KMS-11 (cell line): Measurements from ENCODE around the gene D2HGDH.

Experiments used
- H2AFZ ChIP-seq: fragments of 200-600 bp; sonication (generic); 2 replicates; pipeline ENCODE4 v1.6.1; 2016; ENCODE audit warnings: antibody characterized with exemption, mixed run types, low read depth
- H3K27ac ChIP-seq: fragments of 200-600 bp; sonication (generic); 2 replicates; pipeline ENCODE4 v1.6.1; 2016; ENCODE audit warnings: mild to moderate bottlenecking, mixed run types
- H3K27me3 ChIP-seq: fragments of 200-600 bp; sonication (generic); 2 replicates; pipeline ENCODE4 v1.6.1; 2017; ENCODE audit warnings: mild to moderate bottlenecking, low read depth, mixed run types, moderate library complexity; ENCODE audit not compliant: insufficient read depth
- H3K36me3 ChIP-seq: fragments of 200-600 bp; sonication (generic); 2 replicates; pipeline ENCODE4 v1.6.1; 2017; ENCODE audit warnings: mild to moderate bottlenecking, mixed run types; ENCODE audit not compliant: insufficient read depth
- H3K4me1 ChIP-seq: fragments of 200-600 bp; sonication (generic); 2 replicates; pipeline ENCODE4 v1.6.1; 2016; ENCODE audit warnings: mild to moderate bottlenecking, low read depth, mixed run types; ENCODE audit not compliant: poor library complexity, severe bottlenecking
- H3K4me2 ChIP-seq: fragments of 200-600 bp; sonication (generic); 2 replicates; pipeline ENCODE4 v1.7.0; 2016; ENCODE audit warnings: mild to moderate bottlenecking, mixed run types
- H3K4me3 ChIP-seq: fragments of 200-600 bp; sonication (generic); IDR thresholded peaks from 2 replicates; pipeline ENCODE4 v1.6.1; 2017; ENCODE audit warnings: low read depth, low read length, mixed read lengths; ENCODE audit not compliant: insufficient read depth
- H3K79me2 ChIP-seq: fragments of 200-600 bp; sonication (generic); 2 replicates; pipeline ENCODE4 v1.6.1; 2016; ENCODE audit warnings: low read depth, mixed run types; ENCODE audit not compliant: insufficient read depth
- H3K9ac ChIP-seq: fragments of 200-600 bp; sonication (generic); 2 replicates; pipeline ENCODE4 v1.6.1; 2016; ENCODE audit warnings: mild to moderate bottlenecking, mixed run types
- H4K20me1 ChIP-seq: fragments of 200-600 bp; sonication (generic); 2 replicates; pipeline ENCODE4 v1.6.1; 2016; ENCODE audit warnings: mild to moderate bottlenecking, mixed run types; ENCODE audit not compliant: insufficient read depth
- CTCF ChIP-seq: fragments of 200-600 bp; sonication (generic); conservative IDR thresholded peaks from 2 replicates; pipeline ENCODE4 v1.6.1; 2017; ENCODE audit warnings: low read depth, mild to moderate bottlenecking, antibody characterized with exemption, low read length, moderate library complexity, mixed read lengths

Gene D2HGDH

GRCh38 chr2:241811201-241811951, 76.9 kb downstream of the D2HGDH start:
- Histone ChIP-seq H3K27ac (no peak overlapping the region), H3K4me1 (no peaks in the 10 kb centered on the region), H3K27me3 (peaks cover 47% of the 10 kb centered on the region), H3K4me3 (no peak overlapping the region), H4K20me1 (no peaks in the 10 kb centered on the region), H3K9ac (no peak overlapping the region), H2AFZ (no peak overlapping the region), H3K79me2 (no peaks in the 10 kb centered on the region), H3K36me3 (no peaks in the 10 kb centered on the region), H3K4me2 (no peak overlapping the region)
- no peak for TF ChIP-seq CTCF

GRCh38 chr2:241811952-241812729, 77.7 kb downstream of the D2HGDH start:
- Histone ChIP-seq H2AFZ (no peak overlapping the region), H3K79me2 (no peaks in the 10 kb centered on the region), H4K20me1 (no peaks in the 10 kb centered on the region), H3K4me2 (no peak overlapping the region), H3K9ac (no peak overlapping the region), H3K4me3 (no peak overlapping the region), H3K27ac (no peak overlapping the region), H3K27me3 (peaks cover 47% of the 10 kb centered on the region), H3K4me1 (no peaks in the 10 kb centered on the region), H3K36me3 (no peaks in the 10 kb centered on the region)
- TF ChIP-seq CTCF: no peak

GRCh38 chr2:241812730-241813643, 78.6 kb downstream of the D2HGDH start:
- Histone ChIP-seq H3K9ac (no peak overlapping the region), H3K4me3 (no peak overlapping the region)

More at GRCh38 chr2:241812730-241813643, 78.6 kb downstream of the D2HGDH start:
- no peaks in the 10 kb centered on the region for H4K20me1 ChIP-seq
- H3K4me1 ChIP-seq: no peaks in the 10 kb centered on the region
- no peak overlapping the region for H3K27ac ChIP-seq
- no peak overlapping the region for H2AFZ ChIP-seq
- no peak overlapping the region for H3K4me2 ChIP-seq
- no peaks in the 10 kb centered on the region for H3K79me2 ChIP-seq
- no peaks in the 10 kb centered on the region for H3K36me3 ChIP-seq
- no peak for TF ChIP-seq CTCF
- peaks cover 55% of the 10 kb centered on the region for H3K27me3 ChIP-seq
